GM23338 (cell line): Measurements from ENCODE around the gene SCOC.

Experiments
- CTCF ChIP-seq, 2 experiments: fragments of 200-600 bp in 1 of 2; sonication (generic) in 1 of 2; conservative IDR thresholded peaks; 2 replicates each; pipeline versions ENCODE4 v1.5.1 to v1.6.1; 2016 to 2017; ENCODE audit warnings: antibody characterized with exemption in 2 of 2, low read depth in 2 of 2, mild to moderate bottlenecking in 2 of 2, moderate library complexity in 1 of 2
- POLR2AphosphoS5 ChIP-seq: IDR thresholded peaks from 2 replicates; pipeline ENCODE4 v1.6.1; 2016; ENCODE audit warnings: antibody characterized with exemption, low read depth

GRCh38 chr4:140357868-140358267, 15.6 kb upstream of the SCOC start:
- TF ChIP-seq CTCF (conservative IDR thresholded peaks at IDR 0.05; ENCODE audit: low read depth in 2 of 2) (no peak), POLR2AphosphoS5 (no peak)
